ENCODE measurements around the gene ZNF775. TPM values are rescaled to one million over a fixed set of nuclear protein-coding genes. Genes with fewer than 3 reads are reported as not detected.

Gene ZNF775
- total and polyA plus RNA-seq, 2 of the 13 experiments (the other 11 are each of a cell fraction or from before 2014, with no cell fraction given) = 3.1 to 3.2 TPM

GRCh38 chr7:150379441-150380379 is 580 bp downstream of the ZNF775 start (continued):
- no peak for TF ChIP-seq PBX3 (CRISPR knock-in tag; IDR thresholded peaks at IDR 0.05; ENCODE audit: borderline replicate concordance)
- TF ChIP-seq EEA1 (CRISPR knock-in tag; IDR thresholded peaks at IDR 0.05; ENCODE audit: borderline replicate concordance) = peak; percentile 30; the same call in 1 of the 2 replicates
- no peak for TF ChIP-seq TP53 (CRISPR knock-in tag; conservative IDR thresholded peaks at IDR 0.05)
- TF ChIP-seq FOXC1 (CRISPR knock-in tag; IDR thresholded peaks at IDR 0.05; ENCODE audit: borderline replicate concordance) = 0 out of 2 replicates have a peak, but pooled peaks have one; percentile 43
- TF ChIP-seq ZNF33B (CRISPR knock-in tag; IDR thresholded peaks at IDR 0.05) = 0 out of 2 replicates have a peak, but pooled peaks have one; percentile 49
- TF ChIP-seq CSRNP1 (CRISPR knock-in tag; IDR thresholded peaks at IDR 0.05) = peak; percentile 45; the same call in 1 of the 2 replicates
- no peak for TF ChIP-seq ZNF275 (CRISPR knock-in tag; IDR thresholded peaks at IDR 0.05; ENCODE audit: borderline replicate concordance)
- 0 out of 2 replicates have a peak, but pooled peaks have one; percentile 21 for TF ChIP-seq ZNF766 (CRISPR knock-in tag; IDR thresholded peaks at IDR 0.05; ENCODE audit: borderline replicate concordance)
- no peak for TF ChIP-seq ZNF609 (CRISPR knock-in tag; IDR thresholded peaks at IDR 0.05; ENCODE audit: borderline replicate concordance)
